Natural killer cell (primary cell): ENCODE data around the gene SYT2. TPM values are rescaled to one million over a fixed set of nuclear protein-coding genes. Genes with fewer than 3 reads are reported as not detected.

Experiments
- ATAC-seq, 3 donors: fragments of 150-1000 bp in 2 of 3; fragments of 200-7000 bp in 1 of 3; cut with Tn5 transposase; 1 replicate in 1 of 3; 2 replicates in 2 of 3; pipeline ENCODE4 v1.10.0; 2021; ENCODE audit warnings: mild to moderate bottlenecking in 2 of 3, moderate library complexity in 2 of 3
- DNase-seq, 2 donors: peaks; one replicate each; pipeline versions ENCODE4 v3.0.0 to v3.0.0-alpha.2; 2013 to 2021; ENCODE audit warnings: mixed read lengths in 1 of 2
- H3K27ac ChIP-seq: one replicate; pipeline ENCODE4 v1.5.1; 2013; ENCODE audit warnings: mild to moderate bottlenecking, low read length
- H3K27me3 ChIP-seq: one replicate; pipeline ENCODE4 v1.6.1; 2013; ENCODE audit warnings: low read length; ENCODE audit not compliant: control insufficient read depth, insufficient read depth
- H3K36me3 ChIP-seq: one replicate; pipeline ENCODE4 v1.6.1; 2013; ENCODE audit warnings: low read length; ENCODE audit not compliant: control insufficient read depth, insufficient read depth
- H3K4me1 ChIP-seq: one replicate; pipeline ENCODE4 v1.6.1; 2013; ENCODE audit warnings: low read length; ENCODE audit not compliant: control insufficient read depth, insufficient read depth
- H3K4me3 ChIP-seq: one replicate; pipeline ENCODE4 v1.5.1; 2013; ENCODE audit warnings: low read length
- H3K9me3 ChIP-seq: one replicate; pipeline ENCODE4 v1.6.1; 2013; ENCODE audit warnings: low read length; ENCODE audit not compliant: control insufficient read depth, insufficient read depth
- H3K27ac Mint-ChIP-seq, 2 donors: one replicate each; pipeline ENCODE4 v1.8.0; 2022; ENCODE audit warnings: mild to moderate bottlenecking in 2 of 2, mixed read lengths in 2 of 2, moderate library complexity in 1 of 2
- H3K27me3 Mint-ChIP-seq, 2 donors: one replicate each; pipeline ENCODE4 v1.8.0; 2022; ENCODE audit warnings: low read depth in 2 of 2, mixed read lengths in 2 of 2
- H3K36me3 Mint-ChIP-seq: one replicate; pipeline ENCODE4 v1.8.0; 2022; ENCODE audit warnings: mixed read lengths
- H3K4me1 Mint-ChIP-seq, 2 donors: one replicate each; pipeline ENCODE4 v1.8.0; 2022; ENCODE audit warnings: mixed read lengths in 2 of 2
- H3K4me3 Mint-ChIP-seq: one replicate; pipeline ENCODE4 v1.8.0; 2022; ENCODE audit warnings: mild to moderate bottlenecking, moderate library complexity, mixed read lengths
- H3K9me3 Mint-ChIP-seq, 2 donors: one replicate each; pipeline ENCODE4 v1.8.0; 2022; ENCODE audit warnings: mixed read lengths in 2 of 2
- CTCF ChIP-seq: fragments of 200-600 bp; IDR thresholded peaks from one replicate; pipeline ENCODE4 v1.8.0; 2022; ENCODE audit warnings: antibody characterized with exemption
- WGBS: methylation state at CpG from one replicate; pipeline ENCODE4 v1.1.7; 2013; ENCODE audit warnings: missing lambda C conversion rate; ENCODE audit not compliant: insufficient coverage; 5-methylcytosine and 5-hydroxymethylcytosine counted together
- intact Hi-C: fragments of 100-400 bp; cut with micrococcal nuclease; formaldehyde crosslinking; loops from one replicate; pipeline ENCODE4 v1.14.2; 2022
- total RNA-seq, 4 donors: library from RNA; stranded (reverse); fragments of 120-200 nt in 1 of 4; gene quantifications; one replicate each; pipeline versions ENCODE4 v1.2.3 to v1.2.4, GENCODE V29; 2013 to 2022

SYT2 gene
- total RNA-seq, 3 donors from 2014 or later (not counting 1 experiment from before 2014, with no cell fraction given): not detected

- TF ChIP-seq CTCF: no peak
- no peaks in the 10 kb centered on the region for H3K27me3 Mint-ChIP-seq
- H3K4me3 Mint-ChIP-seq: no peak overlapping the region
- ATAC-seq (no peak), DNase-seq (no peak)
- 86% methylated on average over 1 of the region's 1 CpG for WGBS
- Histone ChIP-seq H3K27ac (no peak overlapping the region), H3K27me3 (no peaks in the 10 kb centered on the region), H3K4me3 (no peak overlapping the region), H3K9me3 (no peaks in the 10 kb centered on the region), H3K36me3 (peaks cover 6% of the 10 kb centered on the region), H3K4me1 (no peaks in the 10 kb centered on the region)
- H3K36me3 Mint-ChIP-seq: peaks cover 11% of the 10 kb centered on the region
- no peaks in the 10 kb centered on the region for H3K4me1 Mint-ChIP-seq
- no peaks in the 10 kb centered on the region for H3K9me3 Mint-ChIP-seq
- intact Hi-C loops: no loop called here
- H3K27ac Mint-ChIP-seq: no peak overlapping the region
These were observed 129.6 kb downstream of the SYT2 start for GRCh38 chr1:202580619-202581018.

GRCh38 chr1:202579806-202580205 is 130.4 kb downstream of the SYT2 start:
- no peak for TF ChIP-seq CTCF
- Mint-ChIP-seq H3K36me3 (peaks cover 11% of the 10 kb centered on the region), H3K4me3 (no peak overlapping the region), H3K9me3 (no peaks in the 10 kb centered on the region), H3K27ac (no peak overlapping the region), H3K4me1 (no peaks in the 10 kb centered on the region), H3K27me3 (no peaks in the 10 kb centered on the region)
- DNase-seq (no peak), ATAC-seq (no peak)
- Histone ChIP-seq H3K27ac (no peak overlapping the region), H3K36me3 (peaks cover 8% of the 10 kb centered on the region), H3K9me3 (no peaks in the 10 kb centered on the region), H3K4me1 (no peaks in the 10 kb centered on the region), H3K27me3 (no peaks in the 10 kb centered on the region), H3K4me3 (no peak overlapping the region)
- intact Hi-C loops: loop anchor here (10.0 kb wide), 1 partner anchor 235 kb away; the partner anchor contains the start of genes PPP1R12B and UBE2T
- WGBS: 92% methylated on average over 2 of the region's 2 CpGs

DNA sequence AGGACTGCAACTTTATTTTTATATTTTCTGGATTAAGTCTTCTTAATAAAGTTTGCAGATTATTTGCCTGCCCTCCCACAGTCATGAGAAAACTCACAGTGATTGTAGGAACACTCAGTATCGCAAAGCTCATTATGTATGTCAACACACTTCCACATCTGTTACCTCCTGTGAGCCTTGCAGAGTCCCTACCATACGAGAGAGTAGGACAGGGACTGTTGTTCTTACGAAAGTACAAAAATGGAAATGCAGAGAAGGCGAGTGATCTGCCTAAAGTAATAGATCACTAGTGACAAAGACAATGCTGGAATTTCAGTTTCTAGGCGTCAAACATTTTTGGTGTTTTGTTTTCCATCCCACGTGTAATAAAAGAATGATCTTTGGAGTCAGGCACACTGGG is 131.7 kb downstream of the SYT2 start:
- DNase-seq (no peak), ATAC-seq (no peak)
- TF ChIP-seq CTCF: no peak
- no peaks in the 10 kb centered on the region for H3K27me3 Mint-ChIP-seq
- no peak overlapping the region for H3K4me3 Mint-ChIP-seq
- H3K9me3 ChIP-seq: no peaks in the 10 kb centered on the region
- no peaks in the 10 kb centered on the region for H3K27me3 ChIP-seq
- no peak overlapping the region for H3K4me3 ChIP-seq
- no peaks in the 10 kb centered on the region for H3K4me1 ChIP-seq
- H3K27ac ChIP-seq: no peak overlapping the region
- H3K36me3 Mint-ChIP-seq: peaks cover 11% of the 10 kb centered on the region
- over 99% methylated on average over 6 of the region's 6 CpGs for WGBS
- peaks cover 8% of the 10 kb centered on the region for H3K36me3 ChIP-seq
- intact Hi-C loops: loop anchor here (10.0 kb wide), 1 partner anchor 234 kb away; the partner anchor contains the start of genes PPP1R12B and UBE2T
- H3K4me1 Mint-ChIP-seq: no peaks in the 10 kb centered on the region
- H3K9me3 Mint-ChIP-seq: no peaks in the 10 kb centered on the region
- no peak overlapping the region for H3K27ac Mint-ChIP-seq

- no peaks in the 10 kb centered on the region for H3K27me3 ChIP-seq
- ATAC-seq: no peak
- Mint-ChIP-seq H3K4me3 (no peak overlapping the region), H3K27me3 (no peaks in the 10 kb centered on the region), H3K4me1 (no peaks in the 10 kb centered on the region), H3K9me3 (no peaks in the 10 kb centered on the region), H3K27ac (no peak overlapping the region), H3K36me3 (peaks cover 11% of the 10 kb centered on the region)
- no peak for DNase-seq
- peaks cover 8% of the 10 kb centered on the region for H3K36me3 ChIP-seq
- no peak for TF ChIP-seq CTCF
- WGBS: 84% methylated on average over 4 of the region's 4 CpGs
- intact Hi-C loops: loop anchor here (10.0 kb wide), 1 partner anchor 233 kb away; the partner anchor contains the start of genes PPP1R12B and UBE2T
- no peak overlapping the region for H3K4me3 ChIP-seq
- no peaks in the 10 kb centered on the region for H3K9me3 ChIP-seq
- H3K4me1 ChIP-seq: no peaks in the 10 kb centered on the region
- no peak overlapping the region for H3K27ac ChIP-seq
These were observed 132.2 kb downstream of the SYT2 start for GRCh38 chr1:202578001-202578504.
